GM12878 (cell line): ENCODE data around the gene EFTUD2. TPM values are rescaled to one million over a fixed set of nuclear protein-coding genes. Genes with fewer than 3 reads are reported as not detected.
A peak's percentile ranks its signal among the peaks of the same experiment; 100 is the strongest.

Experiments
- ATAC-seq: fragments of 200-7000 bp; cut with Tn5 transposase; 3 replicates; pipeline ENCODE4 v1.9.1; 2020; ENCODE audit warnings: mild to moderate bottlenecking, moderate library complexity
- BruUV-seq: library from RNA; stranded (reverse); fragments of 400-500 nt; replicated peaks from 2 replicates; lab custom pipeline; 2021; lab: Mats Ljungman, UMichigan
- CTCF ChIA-PET: fragments of 300-600 bp; sonication (Branson Sonifier 250); formaldehyde crosslinking; extraction: SDS; loops from one replicate; lab custom pipeline; 2021; ENCODE audit warnings: inconsistent platforms; lab: Yijun Ruan, JAX
- POLR2A ChIA-PET: fragments of 350-600 bp; formaldehyde crosslinking; extraction: SDS; loops from one replicate; lab custom pipeline; 2021; ENCODE audit warnings: inconsistent platforms; lab: Charles Lee
- RAD21 ChIA-PET: fragments of 300-600 bp; sonication (Branson Sonifier 250); formaldehyde crosslinking; loops from one replicate; lab custom pipeline; 2023; ENCODE audit warnings: antibody characterized with exemption; ENCODE audit not compliant: unreplicated experiment; lab: Charles Lee
- SMC1A ChIA-PET: fragments of 300-600 bp; sonication (Branson Sonifier 250); formaldehyde crosslinking; loops from one replicate; lab custom pipeline; 2023; ENCODE audit not compliant: unreplicated experiment, uncharacterized antibody; lab: Charles Lee
- DNase-seq: peaks from one replicate; pipeline ENCODE4 v3.0.0-alpha.2; 2011; ENCODE audit warnings: low read depth, low spot score
- FAIRE-seq: peaks from 3 replicates; lab custom pipeline; 2011; peaks lifted over from hg19 to GRCh38; lab: Jason Lieb, UNC
- H2AFZ ChIP-seq: 2 replicates; pipeline ENCODE4 v1.6.0; 2011; ENCODE audit warnings: low read depth, low read length, control low read depth; ENCODE audit not compliant: control insufficient read depth
- H3K27ac ChIP-seq: 2 replicates; pipeline ENCODE4 v1.5.1; 2011; ENCODE audit warnings: control low read depth; ENCODE audit not compliant: control insufficient read depth, insufficient read depth
- H3K27me3 ChIP-seq, 2 experiments: replicated peaks in 1 of 2; 2 replicates each; pipeline versions ENCODE4 v1.6.0 to v1.6.1; 2011; ENCODE audit warnings: low read length in 1 of 2; ENCODE audit not compliant: control insufficient read depth in 2 of 2, insufficient read depth in 2 of 2
- H3K36me3 ChIP-seq, 2 experiments: 2 replicates each; pipeline ENCODE4 v1.5.1; 2011; ENCODE audit warnings: low read length in 1 of 2; ENCODE audit not compliant: control insufficient read depth in 2 of 2, insufficient read depth in 2 of 2
- H3K4me1 ChIP-seq: 2 replicates; pipeline ENCODE4 v1.6.1; 2011; ENCODE audit warnings: mild to moderate bottlenecking, low read length, moderate library complexity, mixed read lengths; ENCODE audit not compliant: control insufficient read depth, insufficient read depth
- H3K4me2 ChIP-seq: 2 replicates; pipeline ENCODE4 v1.6.0; 2011; ENCODE audit warnings: control low read depth; ENCODE audit not compliant: control insufficient read depth, insufficient read depth
- H3K4me3 ChIP-seq: fragments of 200-600 bp; sonication (generic); 2 replicates; pipeline ENCODE4 v1.5.1; 2016
- H3K79me2 ChIP-seq: 2 replicates; pipeline ENCODE4 v1.6.0; 2011; ENCODE audit warnings: low read length; ENCODE audit not compliant: control insufficient read depth, insufficient read depth
- H3K9ac ChIP-seq: 2 replicates; pipeline ENCODE4 v1.8.0; 2011; ENCODE audit warnings: low read length, control low read depth, mixed read lengths; ENCODE audit not compliant: control insufficient read depth, insufficient read depth
- H3K9me3 ChIP-seq: replicated peaks from 3 replicates; pipeline ENCODE4 v1.5.1; 2011; ENCODE audit warnings: mild to moderate bottlenecking, low read length; ENCODE audit not compliant: control insufficient read depth, insufficient read depth
- H4K20me1 ChIP-seq: 2 replicates; pipeline ENCODE4 v1.6.0; 2011; ENCODE audit not compliant: control insufficient read depth, insufficient read depth
- BACH1 ChIP-seq: fragments of 450-650 bp; IDR thresholded peaks from 2 replicates; pipeline ENCODE4 v1.6.1; 2017; ENCODE audit warnings: mild to moderate bottlenecking, borderline replicate concordance
- EGR1 ChIP-seq, 2 experiments: IDR thresholded peaks; 1 replicate in 1 of 2; 2 replicates in 1 of 2; pipeline ENCODE4 v1.6.1; 2011 to 2012; ENCODE audit warnings: low read depth in 2 of 2, low read length in 2 of 2, borderline replicate concordance in 1 of 2, mild to moderate bottlenecking in 1 of 2, moderate library complexity in 1 of 2
- GATAD2B ChIP-seq: fragments of 450-650 bp; conservative IDR thresholded peaks from 2 replicates; pipeline ENCODE4 v1.6.1; 2017; ENCODE audit warnings: low read depth, mild to moderate bottlenecking, moderate library complexity
- RAD21 ChIP-seq: IDR thresholded peaks from 2 replicates; pipeline ENCODE4 v1.6.1; 2011; ENCODE audit warnings: mild to moderate bottlenecking, low read depth, low read length, moderate library complexity; ENCODE audit not compliant: insufficient read depth
- SUZ12 ChIP-seq: fragments of 200-600 bp; sonication (generic); IDR thresholded peaks from one replicate; pipeline ENCODE4 v1.6.1; 2018; ENCODE audit warnings: antibody characterized with exemption, mild to moderate bottlenecking; ENCODE audit not compliant: unreplicated experiment
- WGBS: methylation state at CpG from one replicate; pipeline ENCODE4 v1.1.6; 2016; ENCODE audit warnings: low lambda C conversion rate; ENCODE audit not compliant: insufficient replicate concordance, insufficient coverage; ENCODE audit errors: missing lambda C conversion rate; 5-methylcytosine and 5-hydroxymethylcytosine counted together
- in situ Hi-C: fragments of 300-500 bp; cut with MboI; formaldehyde crosslinking; loops from 9 replicates; pipeline ENCODE4 v1.14.3; 2018; ENCODE audit warnings: mixed read lengths
- intact Hi-C: fragments of 100-400 bp; cut with micrococcal nuclease; formaldehyde crosslinking; loops from one replicate; pipeline ENCODE4 v1.14.2; 2022; ENCODE audit not compliant: unreplicated experiment
- polyA plus RNA-seq, 11 experiments: library from polyadenylated mRNA; depleted of rRNA in 4 of 11; unstranded in 6 of 11; stranded (reverse) in 5 of 11; fragments of >200 nt; fragmentation: Nextera tagmentation in 4 of 11; fragmentation: Illumina TruSeq in 1 of 11; extraction: Ambion mirVana in 4 of 11; extraction: Trizol in 1 of 11; gene quantifications; 1 replicate in 1 of 11; 2 replicates in 10 of 11; pipeline versions ENCODE4 v1.2.1 to v1.2.3, GENCODE V29; 2011 to 2016; ENCODE audit warnings: inconsistent platforms in 2 of 11, missing spikeins in 2 of 11, low read depth in 1 of 11
- total RNA-seq, 4 experiments: library from RNA; depleted of rRNA in 3 of 4; stranded (reverse); fragments of >200 nt in 3 of 4; fragmentation: Illumina TruSeq in 1 of 4; extraction: Trizol in 1 of 4; gene quantifications; 2 replicates each; pipeline versions ENCODE4 v1.2.1 to v1.2.3, GENCODE V29; 2013 to 2021

EFTUD2 gene
- total and polyA plus RNA-seq, 10 of the 15 experiments (the other 5 are each of a cell fraction or from before 2014, with no cell fraction given), result 33.0 to 198 (median 126) TPM

- H4K20me1 ChIP-seq, result no peaks in the 10 kb centered on the region
- peaks cover 0 to 7% of the 10 kb centered on the region in 2 experiments; a peak in 3 of 4 replicates for H3K27me3 ChIP-seq
- H3K27ac ChIP-seq, result no peak within 1 kb of the TSS
- ATAC-seq, result peak; percentile 71
- no peaks in the 10 kb centered on the region for H3K79me2 ChIP-seq
- no peak for FAIRE-seq
- ChIA-PET SMC1A (no interaction called here), CTCF (no interaction called here)
- H2AFZ ChIP-seq, result peak within 1 kb of the TSS; percentile 61
- H3K4me2 ChIP-seq, result peak within 1 kb of the TSS; percentile 58
- no peaks in the 10 kb centered on the region for H3K9me3 ChIP-seq
- in situ Hi-C loops, result no loop called here
- DNase-seq, result no peak
- TF ChIP-seq SUZ12, result peak; percentile 90
- 0 out of 2 replicates have a peak, but pooled peaks have one; percentile 46 for TF ChIP-seq GATAD2B
- TF ChIP-seq RAD21, result no peak
- TF ChIP-seq BACH1, result 0 out of 2 replicates have a peak, but pooled peaks have one; percentile 15
- TF ChIP-seq EGR1 (IDR thresholded peaks at IDR 0.05; ENCODE audit: borderline replicate concordance in 1 of 2, low read depth in 2 of 2, low read length in 2 of 2), result peak in 1 of 2 experiments; percentile 49; a peak in 1 of 3 replicates
- TF ChIP-seq, all 136 proteins: peak for 4
- ChIA-PET RAD21 (no interaction called here), POLR2A (no interaction called here)
- intact Hi-C loops, result no loop called here
- Histone ChIP-seq H3K36me3 (no peaks in the 10 kb centered on the region), H3K9ac (peak within 1 kb of the TSS; percentile 16; the same call in 1 of the 2 replicates), H3K4me1 (no peaks in the 10 kb centered on the region), H3K4me3 (peak within 1 kb of the TSS; percentile 44; the same call in 1 of the 2 replicates)
- BruUV-seq, result no TSS peak
- under 1% methylated on average over 55 of the region's 123 CpGs for WGBS
Measured at GRCh38 chr17:44829523-44830358, 69.5 kb downstream of the EFTUD2 start, which contains the start of gene GJC1. Gene GJC1, minus strand, starts transcription at chr17:44830287. Its CDS starts 24,470 bp downstream, at chr17:44805817.
